Suprapubic skin (tissue), 4 donors: Measurements from ENCODE around the gene CYP2A7. TPM values are rescaled to one million over a fixed set of nuclear protein-coding genes. Genes with fewer than 3 reads are reported as not detected.
"Not testable (repeated sequence)": the region's sequence is repeated elsewhere in the genome, so short reads cannot be mapped to it uniquely, and the experiment has no call there.

ENCODE experiments used
- DNase-seq, 2 donors: peaks; one replicate each; pipeline ENCODE4 v3.0.0-alpha.2; 2019; ENCODE audit warnings: low spot score in 2 of 2
- H3K27ac ChIP-seq: fragments of 200-600 bp; sonication (generic); one replicate; pipeline ENCODE4 v1.5.1; 2019
- H3K27me3 ChIP-seq: fragments of 200-600 bp; sonication (generic); one replicate; pipeline ENCODE4 v1.5.1; 2019
- H3K36me3 ChIP-seq: fragments of 200-600 bp; sonication (generic); one replicate; pipeline ENCODE4 v1.5.1; 2019
- H3K4me1 ChIP-seq: fragments of 200-600 bp; sonication (generic); one replicate; pipeline ENCODE4 v1.5.1; 2019
- H3K4me3 ChIP-seq: fragments of 200-600 bp; sonication (generic); one replicate; pipeline ENCODE4 v1.5.1; 2019; ENCODE audit warnings: mild to moderate bottlenecking
- H3K9me3 ChIP-seq: fragments of 200-600 bp; sonication (generic); one replicate; pipeline ENCODE4 v1.5.1; 2019
- EP300 ChIP-seq: sonication (generic); formaldehyde crosslinking; IDR thresholded peaks from one replicate; pipeline ENCODE4 v1.6.1; 2017; ENCODE audit warnings: antibody characterized with exemption
- POLR2A ChIP-seq, 2 donors: fragments of 450-650 bp; IDR thresholded peaks; one replicate each; pipeline ENCODE4 v1.6.1; 2017; ENCODE audit warnings: antibody characterized with exemption in 2 of 2, mild to moderate bottlenecking in 2 of 2, moderate library complexity in 2 of 2
- POLR2AphosphoS5 ChIP-seq, 3 donors: sonication (generic); formaldehyde crosslinking; IDR thresholded peaks; one replicate each; pipeline ENCODE4 v1.6.1; 2017; ENCODE audit warnings: antibody characterized with exemption in 3 of 3
- WGBS: methylation state at CpG from one replicate; pipeline ENCODE4 v1.1.5; 2018; 5-methylcytosine and 5-hydroxymethylcytosine counted together
- total RNA-seq, 4 donors: library from RNA; depleted of rRNA; stranded (reverse); fragments of >200 nt; gene quantifications; one replicate each; pipeline ENCODE4 v1.1.0, GENCODE V29; 2016
- TF ChIP-seq, protein P1 (sequence below), 2 donors: fragments of 200-600 bp in 1 of 2; fragments of 450-650 bp in 1 of 2; sonication (generic) in 1 of 2; IDR thresholded peaks; one replicate each; pipeline ENCODE4 v1.5.1; 2016 to 2019; ENCODE audit warnings: antibody characterized with exemption in 2 of 2, mild to moderate bottlenecking in 1 of 2, moderate library complexity in 1 of 2

CYP2A7 gene
- total RNA-seq: not detected

DNA sequence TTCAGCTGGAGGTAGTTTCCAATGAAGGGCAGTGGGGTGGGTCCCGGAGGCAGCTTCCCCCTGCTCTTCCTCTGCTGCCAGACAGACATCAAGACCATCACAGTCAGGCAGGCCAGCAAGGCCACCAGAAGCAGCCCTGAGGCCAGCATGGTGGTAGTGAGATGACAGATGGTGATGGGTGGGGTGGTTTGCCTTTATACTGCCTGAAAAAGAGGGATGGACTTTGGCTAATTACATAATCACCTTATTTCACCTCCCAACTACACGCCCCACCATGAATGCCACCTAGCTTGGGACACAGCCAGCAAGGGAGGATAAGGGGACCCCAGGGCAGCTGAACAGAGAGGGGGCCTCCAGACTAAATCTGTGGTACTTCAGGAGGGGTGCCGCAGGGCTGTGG lies at the start of gene CYP2A7:
CYP2A7 (minus strand) TSS at position 170 of the 400 bp plus-strand sequence; CDS start at position 149, 21 bp downstream.
- DNase-seq, H3K4me3 ChIP-seq, H3K36me3 ChIP-seq, H3K4me1 ChIP-seq, H3K9me3 ChIP-seq, H3K27ac ChIP-seq: not testable (repeated sequence)
- H3K27me3 ChIP-seq: peaks cover 16% of the 10 kb centered on the region
- WGBS: 73% methylated on average over 3 of the region's 3 CpGs

- not testable (repeated sequence) for H3K36me3 ChIP-seq, H3K4me1 ChIP-seq, H3K27ac ChIP-seq, H3K4me3 ChIP-seq, DNase-seq, H3K27me3 ChIP-seq, H3K9me3 ChIP-seq
- 85% methylated on average over 2 of the region's 2 CpGs for WGBS
Measured at GRCh38 chr19:40930799-40931198, 48.8 kb upstream of the CYP2A7 start.

DNA sequence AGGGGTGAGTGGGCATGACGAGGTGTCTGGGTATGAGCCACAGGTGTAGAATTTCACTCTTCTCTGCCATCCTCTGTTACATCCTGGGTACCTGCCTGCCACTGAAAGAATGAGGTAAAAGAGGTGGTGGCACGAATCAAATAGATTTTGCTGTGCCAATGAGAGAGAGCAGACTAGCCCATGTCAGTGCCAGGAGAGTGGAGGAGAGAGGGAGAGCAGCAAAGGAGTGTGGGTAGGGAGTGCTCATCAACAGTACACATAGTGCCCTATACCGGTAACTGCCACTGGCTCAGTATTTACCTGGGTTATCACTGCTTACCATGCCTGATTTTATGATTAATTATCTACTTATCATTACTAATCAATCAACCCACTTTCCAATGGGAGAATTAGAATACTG lies 47.9 kb upstream of the CYP2A7 start:
- H3K4me1 ChIP-seq, DNase-seq, H3K36me3 ChIP-seq, H3K27me3 ChIP-seq, H3K27ac ChIP-seq, H3K9me3 ChIP-seq, H3K4me3 ChIP-seq: not testable (repeated sequence)
- 68% methylated on average over 3 of the region's 3 CpGs for WGBS

DNA sequence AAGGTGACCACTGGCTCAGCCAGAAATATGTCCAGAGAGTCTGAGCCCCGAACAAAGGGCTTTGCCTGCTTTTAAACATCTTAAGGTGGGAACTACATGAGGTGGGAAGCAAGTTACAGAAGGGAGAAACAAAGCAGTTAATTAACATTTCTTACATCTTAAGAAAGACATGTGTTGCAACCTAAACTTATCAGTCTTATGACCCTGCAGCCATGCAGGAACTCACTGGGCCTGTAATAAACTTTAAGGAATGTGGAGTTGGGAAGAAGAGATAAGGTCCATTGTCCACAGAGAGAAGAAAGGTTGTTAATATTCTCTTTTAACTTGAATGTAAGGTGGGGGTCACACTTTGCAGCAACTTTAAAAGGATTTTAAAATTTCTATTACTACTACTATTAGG lies 46.8 kb upstream of the CYP2A7 start:
- TF ChIP-seq EP300 (no peak), POLR2A (IDR thresholded peaks at IDR 0.05) (no peak), POLR2AphosphoS5 (IDR thresholded peaks at IDR 0.05) (no peak)
- TF ChIP-seq, protein P1, sequence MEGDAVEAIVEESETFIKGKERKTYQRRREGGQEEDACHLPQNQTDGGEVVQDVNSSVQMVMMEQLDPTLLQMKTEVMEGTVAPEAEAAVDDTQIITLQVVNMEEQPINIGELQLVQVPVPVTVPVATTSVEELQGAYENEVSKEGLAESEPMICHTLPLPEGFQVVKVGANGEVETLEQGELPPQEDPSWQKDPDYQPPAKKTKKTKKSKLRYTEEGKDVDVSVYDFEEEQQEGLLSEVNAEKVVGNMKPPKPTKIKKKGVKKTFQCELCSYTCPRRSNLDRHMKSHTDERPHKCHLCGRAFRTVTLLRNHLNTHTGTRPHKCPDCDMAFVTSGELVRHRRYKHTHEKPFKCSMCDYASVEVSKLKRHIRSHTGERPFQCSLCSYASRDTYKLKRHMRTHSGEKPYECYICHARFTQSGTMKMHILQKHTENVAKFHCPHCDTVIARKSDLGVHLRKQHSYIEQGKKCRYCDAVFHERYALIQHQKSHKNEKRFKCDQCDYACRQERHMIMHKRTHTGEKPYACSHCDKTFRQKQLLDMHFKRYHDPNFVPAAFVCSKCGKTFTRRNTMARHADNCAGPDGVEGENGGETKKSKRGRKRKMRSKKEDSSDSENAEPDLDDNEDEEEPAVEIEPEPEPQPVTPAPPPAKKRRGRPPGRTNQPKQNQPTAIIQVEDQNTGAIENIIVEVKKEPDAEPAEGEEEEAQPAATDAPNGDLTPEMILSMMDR (IDR thresholded peaks at IDR 0.05): no peak
- no peak for DNase-seq
- Histone ChIP-seq H3K36me3 (no peaks in the 10 kb centered on the region), H3K27me3 (peaks cover 3% of the 10 kb centered on the region), H3K4me1 (no peaks in the 10 kb centered on the region), H3K9me3 (no peaks in the 10 kb centered on the region), H3K27ac (no peak overlapping the region), H3K4me3 (no peak overlapping the region)
- 79% methylated on average over 1 of the region's 1 CpG for WGBS

- 91% methylated on average over 3 of the region's 3 CpGs for WGBS
Measured at GRCh38 chr19:40927567-40927966, 45.5 kb upstream of the CYP2A7 start.

GRCh38 chr19:40926276-40926675 lies 44.2 kb upstream of the CYP2A7 start:
- not testable (repeated sequence) for H3K27ac ChIP-seq, H3K4me1 ChIP-seq, H3K9me3 ChIP-seq, H3K27me3 ChIP-seq, DNase-seq, H3K36me3 ChIP-seq, H3K4me3 ChIP-seq
- WGBS: 87% methylated on average over 1 of the region's 1 CpG

More at GRCh38 chr19:40927567-40927966, 45.5 kb upstream of the CYP2A7 start:
- H3K36me3 ChIP-seq: no peaks in the 10 kb centered on the region
- H3K4me3 ChIP-seq: no peak overlapping the region
- H3K27me3 ChIP-seq: peaks cover 3% of the 10 kb centered on the region
- no peaks in the 10 kb centered on the region for H3K9me3 ChIP-seq
- no peaks in the 10 kb centered on the region for H3K4me1 ChIP-seq
- TF ChIP-seq, protein P1 (IDR thresholded peaks at IDR 0.05): no peak
- TF ChIP-seq POLR2AphosphoS5 (IDR thresholded peaks at IDR 0.05): no peak
- no peak for TF ChIP-seq POLR2A (IDR thresholded peaks at IDR 0.05)
- no peak for TF ChIP-seq EP300
- no peak for DNase-seq
- H3K27ac ChIP-seq: no peak overlapping the region

DNA sequence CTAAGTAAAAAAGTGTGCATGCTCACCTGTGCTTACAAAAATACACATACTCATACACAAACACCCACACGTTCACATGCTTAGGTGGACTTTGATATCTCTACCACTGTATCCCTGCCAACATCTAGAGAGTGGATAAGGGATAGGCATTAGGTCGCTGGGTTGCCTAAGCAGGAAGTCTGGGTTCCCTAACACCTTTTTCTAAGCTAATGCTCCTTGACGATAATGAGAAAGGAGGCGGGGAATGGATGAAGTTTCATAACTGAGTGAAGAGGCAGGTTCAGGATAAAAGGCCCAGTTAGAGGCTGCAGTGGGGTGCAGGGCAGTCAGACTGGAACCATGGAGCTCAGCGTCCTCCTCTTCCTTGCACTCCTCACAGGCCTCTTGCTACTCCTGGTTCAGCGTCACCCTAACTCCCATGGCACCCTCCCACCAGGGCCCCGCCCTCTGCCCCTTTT lies 41.9 kb upstream of the CYP2A7 start:
- no peak overlapping the region for H3K4me3 ChIP-seq
- WGBS: 85% methylated on average over 7 of the region's 7 CpGs
- DNase-seq: no peak
- TF ChIP-seq POLR2AphosphoS5 (IDR thresholded peaks at IDR 0.05) (no peak), EP300 (no peak), POLR2A (IDR thresholded peaks at IDR 0.05) (no peak)
- TF ChIP-seq, protein P1 (IDR thresholded peaks at IDR 0.05): no peak
- no peaks in the 10 kb centered on the region for H3K36me3 ChIP-seq
- no peak overlapping the region for H3K27ac ChIP-seq
- H3K9me3 ChIP-seq: peaks cover 3% of the 10 kb centered on the region
- H3K27me3 ChIP-seq: no peaks in the 10 kb centered on the region
- no peaks in the 10 kb centered on the region for H3K4me1 ChIP-seq

GRCh38 chr19:40922237-40923160 lies 40.5 kb upstream of the CYP2A7 start:
- H3K4me1 ChIP-seq, H3K36me3 ChIP-seq, H3K9me3 ChIP-seq, DNase-seq, H3K27ac ChIP-seq, H3K27me3 ChIP-seq, H3K4me3 ChIP-seq: not testable (repeated sequence)
- 67% methylated on average over 11 of the region's 11 CpGs for WGBS
